ENCODE results near the gene CCDC106.

CCDC106 gene

DNA sequence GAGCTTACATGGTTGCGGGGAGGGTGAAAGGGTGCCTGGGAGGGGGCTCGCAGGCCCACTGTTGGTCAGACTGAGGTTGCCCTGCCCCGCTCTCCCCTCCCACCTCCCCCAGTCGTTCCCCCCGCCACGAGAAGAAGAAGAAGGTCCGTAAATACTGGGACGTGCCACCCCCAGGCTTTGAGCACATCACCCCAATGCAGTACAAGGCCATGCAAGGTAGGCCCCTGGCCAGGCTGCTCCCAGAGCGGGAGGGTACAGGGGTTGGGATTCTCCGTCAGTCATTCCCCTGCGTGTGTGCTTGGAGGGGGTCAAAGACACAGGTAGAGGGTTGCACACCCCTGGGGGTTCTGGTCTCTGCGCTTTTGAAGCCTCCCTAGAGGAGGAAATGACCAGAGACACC is 12.4 kb downstream of the CCDC106 start:
- Histone ChIP-seq H3F3A (ENCODE audit: insufficient read depth, low read length) (no peaks in the 10 kb centered on the region), H3K4me1 (ENCODE audit: insufficient read depth, low read length, severe bottlenecking) (peaks cover 31% of the 10 kb centered on the region), H2AFZ (ENCODE audit: low read length) (no peak overlapping the region), H3K4me3 (ENCODE audit: low read depth, low read length, poor library complexity, severe bottlenecking) (no peak overlapping the region), H3K36me3 (ENCODE audit: insufficient read depth, low read length) (peaks cover 91% of the 10 kb centered on the region), H3K9ac (ENCODE audit: low read length) (no peak overlapping the region), H3K4me2 (ENCODE audit: low read length) (no peak overlapping the region), H3K27ac (ENCODE audit: low read depth, low read length, poor library complexity, severe bottlenecking) (no peak overlapping the region), H3K9me3 (ENCODE audit: low read length) (no peaks in the 10 kb centered on the region), H3K27me3 (ENCODE audit: insufficient read depth, low read length) (no peaks in the 10 kb centered on the region), H3K79me2 (ENCODE audit: insufficient read depth, low read length) (peaks cover 52% of the 10 kb centered on the region), H3K9me2 (ENCODE audit: low read depth, low read length) (no peaks in the 10 kb centered on the region), H4K20me1 (ENCODE audit: insufficient read depth, low read length) (no peaks in the 10 kb centered on the region; the same call in 1 of the 2 replicates)
- TF ChIP-seq, protein P1, sequence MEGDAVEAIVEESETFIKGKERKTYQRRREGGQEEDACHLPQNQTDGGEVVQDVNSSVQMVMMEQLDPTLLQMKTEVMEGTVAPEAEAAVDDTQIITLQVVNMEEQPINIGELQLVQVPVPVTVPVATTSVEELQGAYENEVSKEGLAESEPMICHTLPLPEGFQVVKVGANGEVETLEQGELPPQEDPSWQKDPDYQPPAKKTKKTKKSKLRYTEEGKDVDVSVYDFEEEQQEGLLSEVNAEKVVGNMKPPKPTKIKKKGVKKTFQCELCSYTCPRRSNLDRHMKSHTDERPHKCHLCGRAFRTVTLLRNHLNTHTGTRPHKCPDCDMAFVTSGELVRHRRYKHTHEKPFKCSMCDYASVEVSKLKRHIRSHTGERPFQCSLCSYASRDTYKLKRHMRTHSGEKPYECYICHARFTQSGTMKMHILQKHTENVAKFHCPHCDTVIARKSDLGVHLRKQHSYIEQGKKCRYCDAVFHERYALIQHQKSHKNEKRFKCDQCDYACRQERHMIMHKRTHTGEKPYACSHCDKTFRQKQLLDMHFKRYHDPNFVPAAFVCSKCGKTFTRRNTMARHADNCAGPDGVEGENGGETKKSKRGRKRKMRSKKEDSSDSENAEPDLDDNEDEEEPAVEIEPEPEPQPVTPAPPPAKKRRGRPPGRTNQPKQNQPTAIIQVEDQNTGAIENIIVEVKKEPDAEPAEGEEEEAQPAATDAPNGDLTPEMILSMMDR (IDR thresholded peaks at IDR 0.05; ENCODE audit: low read length): no peak
- no peak for TF ChIP-seq EZH2 (IDR thresholded peaks at IDR 0.05; ENCODE audit: borderline replicate concordance, low read length)

DNA sequence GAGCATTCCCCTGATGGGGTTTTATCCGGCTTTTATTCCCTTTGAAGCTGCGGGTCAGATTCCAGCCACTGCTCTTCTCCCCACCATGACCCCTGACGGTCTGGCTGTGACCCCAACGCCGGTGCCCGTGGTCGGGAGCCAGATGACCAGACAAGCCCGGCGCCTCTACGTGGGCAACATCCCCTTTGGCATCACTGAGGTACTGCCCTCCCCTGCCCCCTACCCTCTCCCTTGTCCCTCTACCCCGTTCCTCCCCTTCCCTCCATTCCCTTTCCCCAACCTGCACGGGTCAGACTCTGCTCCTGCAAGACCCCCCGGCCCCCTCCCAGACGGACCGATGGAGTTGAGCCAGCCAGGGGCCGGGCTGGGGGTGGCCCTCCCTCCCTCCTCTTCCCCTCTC is 13.0 kb downstream of the CCDC106 start:
- Histone ChIP-seq H3K4me2 (ENCODE audit: low read length) (no peak overlapping the region), H3K79me2 (ENCODE audit: insufficient read depth, low read length) (peaks cover 46% of the 10 kb centered on the region), H3K9me2 (ENCODE audit: low read depth, low read length) (no peaks in the 10 kb centered on the region), H3K27ac (ENCODE audit: low read depth, low read length, poor library complexity, severe bottlenecking) (no peak overlapping the region), H3K9me3 (ENCODE audit: low read length) (no peaks in the 10 kb centered on the region), H3K4me3 (ENCODE audit: low read depth, low read length, poor library complexity, severe bottlenecking) (no peak overlapping the region), H3F3A (ENCODE audit: insufficient read depth, low read length) (no peaks in the 10 kb centered on the region), H4K20me1 (ENCODE audit: insufficient read depth, low read length) (no peaks in the 10 kb centered on the region; the same call in 1 of the 2 replicates), H2AFZ (ENCODE audit: low read length) (no peak overlapping the region), H3K9ac (ENCODE audit: low read length) (no peak overlapping the region), H3K27me3 (ENCODE audit: insufficient read depth, low read length) (no peaks in the 10 kb centered on the region), H3K36me3 (ENCODE audit: insufficient read depth, low read length) (peaks cover 92% of the 10 kb centered on the region), H3K4me1 (ENCODE audit: insufficient read depth, low read length, severe bottlenecking) (peaks cover 31% of the 10 kb centered on the region)
- TF ChIP-seq, protein P1 (IDR thresholded peaks at IDR 0.05; ENCODE audit: low read length): no peak
- TF ChIP-seq EZH2 (IDR thresholded peaks at IDR 0.05; ENCODE audit: borderline replicate concordance, low read length): no peak

DNA sequence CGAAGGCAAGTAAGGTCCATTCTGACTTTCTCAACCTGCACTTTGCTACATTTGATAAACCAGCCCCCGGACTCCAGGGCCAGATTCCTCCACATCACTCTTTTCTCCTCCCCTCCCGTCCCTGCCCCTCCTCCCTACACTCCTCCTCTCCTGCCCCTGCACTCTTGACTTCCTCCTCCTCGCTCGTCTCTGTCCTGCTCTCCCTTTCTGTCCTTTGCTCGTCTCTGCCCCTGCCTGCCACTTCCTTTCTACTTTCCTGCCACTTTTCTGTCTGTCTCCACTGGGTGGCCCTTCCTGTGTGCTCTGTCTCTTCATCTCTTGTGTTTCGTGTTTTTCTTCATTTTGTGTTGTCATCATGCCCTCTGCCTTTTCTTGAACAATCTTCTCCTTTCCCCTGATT is 13.8 kb downstream of the CCDC106 start:
- Histone ChIP-seq H3K9me3 (ENCODE audit: low read length) (no peaks in the 10 kb centered on the region), H4K20me1 (ENCODE audit: insufficient read depth, low read length) (no peaks in the 10 kb centered on the region; the same call in 1 of the 2 replicates), H3K4me1 (ENCODE audit: insufficient read depth, low read length, severe bottlenecking) (peaks cover 24% of the 10 kb centered on the region), H3K4me2 (ENCODE audit: low read length) (no peak overlapping the region), H3K36me3 (ENCODE audit: insufficient read depth, low read length) (peaks cover 92% of the 10 kb centered on the region), H3K27me3 (ENCODE audit: insufficient read depth, low read length) (no peaks in the 10 kb centered on the region), H3K79me2 (ENCODE audit: insufficient read depth, low read length) (peaks cover 38% of the 10 kb centered on the region), H3K9me2 (ENCODE audit: low read depth, low read length) (no peaks in the 10 kb centered on the region), H2AFZ (ENCODE audit: low read length) (no peak overlapping the region), H3F3A (ENCODE audit: insufficient read depth, low read length) (no peaks in the 10 kb centered on the region), H3K4me3 (ENCODE audit: low read depth, low read length, poor library complexity, severe bottlenecking) (no peak overlapping the region), H3K9ac (ENCODE audit: low read length) (no peak overlapping the region), H3K27ac (ENCODE audit: low read depth, low read length, poor library complexity, severe bottlenecking) (no peak overlapping the region)
- TF ChIP-seq EZH2 (IDR thresholded peaks at IDR 0.05; ENCODE audit: borderline replicate concordance, low read length): no peak
- TF ChIP-seq, protein P1 (IDR thresholded peaks at IDR 0.05; ENCODE audit: low read length): no peak
